HG03060 (cell line): ENCODE data around the gene DET1.
"Not testable (repeated sequence)": the region's sequence is repeated elsewhere in the genome, so short reads cannot be mapped to it uniquely, and the experiment has no call there.

Experiments used
- ATAC-seq: cut with Tn5 transposase; IDR thresholded peaks from one replicate; pipeline ENCODE4 v1.9.1; 2021; ENCODE audit warnings: low read depth, moderate number of reproducible peaks; ENCODE audit not compliant: unreplicated experiment

DET1 gene

GRCh38 chr15:88541709-88542341 is 4.7 kb downstream of the DET1 start:
- ATAC-seq: no peak

- not testable (repeated sequence) for ATAC-seq
Measured at GRCh38 chr15:88541111-88541510, 5.4 kb downstream of the DET1 start.

- ATAC-seq: not testable (repeated sequence)
Measured at GRCh38 chr15:88540350-88540749, 6.1 kb downstream of the DET1 start.

GRCh38 chr15:88539441-88539840 is 7.0 kb downstream of the DET1 start:
- ATAC-seq: no peak

- no peak for ATAC-seq
Measured at GRCh38 chr15:88538972-88539371, 7.5 kb downstream of the DET1 start.

GRCh38 chr15:88537591-88538317 is 8.7 kb downstream of the DET1 start:
- no peak for ATAC-seq

GRCh38 chr15:88535607-88536313 is 10.7 kb downstream of the DET1 start:
- ATAC-seq: no peak

- no peak for ATAC-seq
Measured at GRCh38 chr15:88535100-88535499, 11.4 kb downstream of the DET1 start.

- no peak for ATAC-seq
Measured at GRCh38 chr15:88533376-88533775, 13.1 kb downstream of the DET1 start.

GRCh38 chr15:88529021-88529630 is 17.4 kb downstream of the DET1 start:
- ATAC-seq: no peak

GRCh38 chr15:88526247-88526879 is 20.1 kb downstream of the DET1 start:
- ATAC-seq: no peak

GRCh38 chr15:88525418-88525817 is 21.1 kb downstream of the DET1 start:
- no peak for ATAC-seq

- ATAC-seq: not testable (repeated sequence)
Measured at GRCh38 chr15:88524094-88524493, 22.4 kb downstream of the DET1 start.

GRCh38 chr15:88518903-88519302 is 27.6 kb downstream of the DET1 start:
- no peak for ATAC-seq

GRCh38 chr15:88513195-88513594 is 33.3 kb downstream of the DET1 start:
- ATAC-seq: no peak

- no peak for ATAC-seq
Measured at GRCh38 chr15:88512601-88513000, 33.9 kb downstream of the DET1 start.

- ATAC-seq: no peak
Measured at GRCh38 chr15:88512078-88512477, 34.4 kb downstream of the DET1 start.

GRCh38 chr15:88511161-88511560 is 35.3 kb downstream of the DET1 start:
- ATAC-seq: no peak

- ATAC-seq: no peak
Measured at GRCh38 chr15:88509964-88510363, 36.5 kb downstream of the DET1 start.

- no peak for ATAC-seq
Measured at GRCh38 chr15:88509321-88509720, 37.2 kb downstream of the DET1 start.

GRCh38 chr15:88506628-88507027 is 39.9 kb downstream of the DET1 start:
- ATAC-seq: no peak
